Ovary (tissue), 3 donors: ENCODE measurements around the gene CEP57.

Source experiments
- EP300 ChIP-seq: sonication (generic); formaldehyde crosslinking; IDR thresholded peaks from one replicate; pipeline ENCODE4 v1.6.1; 2017; ENCODE audit warnings: antibody characterized with exemption
- POLR2A ChIP-seq: fragments of 450-650 bp; IDR thresholded peaks from one replicate; pipeline ENCODE4 v1.6.1; 2017; ENCODE audit warnings: antibody characterized with exemption, mild to moderate bottlenecking, moderate library complexity
- TF ChIP-seq, protein P1 (sequence below), 3 donors: fragments of 450-650 bp in 2 of 3; fragments of 200-600 bp in 1 of 3; IDR thresholded peaks; one replicate each; pipeline versions ENCODE4 v1.5.1 to v1.8.0; 2016 to 2022; ENCODE audit warnings: antibody characterized with exemption in 3 of 3, mild to moderate bottlenecking in 1 of 3
- donor health status: DM: no; HTN: no; CAD: no.

DNA sequence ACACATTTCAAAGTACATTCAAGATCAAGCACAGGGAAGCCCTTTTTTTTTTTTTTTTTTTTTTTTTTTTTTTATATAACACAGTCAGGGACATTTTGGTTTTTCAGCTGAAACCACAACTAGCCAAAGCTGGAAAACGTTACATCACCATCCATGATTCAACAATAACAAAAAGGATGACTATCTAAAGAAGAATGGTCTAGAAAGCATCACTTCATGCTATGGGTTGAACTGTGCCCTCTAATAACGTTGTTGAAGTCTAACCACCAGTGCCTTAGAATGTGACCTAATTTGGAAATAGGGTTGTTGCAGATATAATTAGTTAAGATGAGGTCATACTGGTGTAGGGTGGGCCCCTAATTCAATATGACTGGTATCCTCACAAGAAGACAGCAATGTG lies 87.0 kb downstream of the CEP57 start:
- no peak for TF ChIP-seq POLR2A
- TF ChIP-seq, protein P1, sequence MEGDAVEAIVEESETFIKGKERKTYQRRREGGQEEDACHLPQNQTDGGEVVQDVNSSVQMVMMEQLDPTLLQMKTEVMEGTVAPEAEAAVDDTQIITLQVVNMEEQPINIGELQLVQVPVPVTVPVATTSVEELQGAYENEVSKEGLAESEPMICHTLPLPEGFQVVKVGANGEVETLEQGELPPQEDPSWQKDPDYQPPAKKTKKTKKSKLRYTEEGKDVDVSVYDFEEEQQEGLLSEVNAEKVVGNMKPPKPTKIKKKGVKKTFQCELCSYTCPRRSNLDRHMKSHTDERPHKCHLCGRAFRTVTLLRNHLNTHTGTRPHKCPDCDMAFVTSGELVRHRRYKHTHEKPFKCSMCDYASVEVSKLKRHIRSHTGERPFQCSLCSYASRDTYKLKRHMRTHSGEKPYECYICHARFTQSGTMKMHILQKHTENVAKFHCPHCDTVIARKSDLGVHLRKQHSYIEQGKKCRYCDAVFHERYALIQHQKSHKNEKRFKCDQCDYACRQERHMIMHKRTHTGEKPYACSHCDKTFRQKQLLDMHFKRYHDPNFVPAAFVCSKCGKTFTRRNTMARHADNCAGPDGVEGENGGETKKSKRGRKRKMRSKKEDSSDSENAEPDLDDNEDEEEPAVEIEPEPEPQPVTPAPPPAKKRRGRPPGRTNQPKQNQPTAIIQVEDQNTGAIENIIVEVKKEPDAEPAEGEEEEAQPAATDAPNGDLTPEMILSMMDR (IDR thresholded peaks at IDR 0.05): no peak
- TF ChIP-seq EP300: no peak
